ENCODE measurements around the gene CTU2. TPM values are rescaled to one million over a fixed set of nuclear protein-coding genes. Genes with fewer than 3 reads are reported as not detected.

CTU2 gene
- total RNA-seq, 2 donors from 2014 or later = 7.8 to 23.1 TPM

GRCh38 chr16:88703486-88704309 is 2.6 kb upstream of the CTU2 start:
- peak overlapping the region; percentile 54 to 68 for H3K9ac ChIP-seq (ENCODE audit: low read depth in 2 of 2, low read length in 2 of 2)
- H3K4me1 ChIP-seq = peaks cover 14% of the 10 kb centered on the region
- H3K9me3 ChIP-seq = no peaks in the 10 kb centered on the region
- intact Hi-C loops (cut with DNase I) = no loop called here
- H3K27ac ChIP-seq = peak overlapping the region; percentile 59
- peak overlapping the region; percentile 17 for H3K4me3 ChIP-seq
- no peaks in the 10 kb centered on the region for H3K36me3 ChIP-seq
- TF ChIP-seq CTCF (IDR thresholded peaks at IDR 0.05) = no peak
- DNase-seq = no peak
- no peaks in the 10 kb centered on the region for H3K27me3 ChIP-seq

GRCh38 chr16:88705076-88705684 is 1.1 kb upstream of the CTU2 start:
- TF ChIP-seq CTCF (IDR thresholded peaks at IDR 0.05) = no peak

GRCh38 chr16:88705801-88706228 is 488 bp upstream of the CTU2 start:
- Histone ChIP-seq H3K9ac (ENCODE audit: low read depth in 2 of 2, low read length in 2 of 2) (peak overlapping the region; percentile 69 to 87), H3K9me3 (no peaks in the 10 kb centered on the region), H3K27ac (peak overlapping the region; percentile 59), H3K4me3 (peak overlapping the region; percentile 99), H3K36me3 (no peaks in the 10 kb centered on the region), H3K27me3 (no peaks in the 10 kb centered on the region), H3K4me1 (peaks cover 14% of the 10 kb centered on the region)
- no peak for DNase-seq
- no peak for TF ChIP-seq CTCF (IDR thresholded peaks at IDR 0.05)
- intact Hi-C loops (cut with DNase I) = no loop called here

More at GRCh38 chr16:88705076-88705684, 1.1 kb upstream of the CTU2 start:
- Histone ChIP-seq H3K27ac (peak overlapping the region; percentile 59), H3K4me1 (peaks cover 14% of the 10 kb centered on the region), H3K27me3 (no peaks in the 10 kb centered on the region), H3K36me3 (no peaks in the 10 kb centered on the region), H3K4me3 (peak overlapping the region; percentile 99), H3K9ac (ENCODE audit: low read depth in 2 of 2, low read length in 2 of 2) (peak overlapping the region; percentile 69 to 87), H3K9me3 (no peaks in the 10 kb centered on the region)
- DNase-seq = no peak
- intact Hi-C loops (cut with DNase I) = no loop called here

GRCh38 chr16:88706965-88707826 is 893 bp downstream of the CTU2 start:
- TF ChIP-seq CTCF (IDR thresholded peaks at IDR 0.05) = no peak
- H3K36me3 ChIP-seq = no peaks in the 10 kb centered on the region
- H3K9ac ChIP-seq (ENCODE audit: low read depth in 2 of 2, low read length in 2 of 2) = peak overlapping the region; percentile 71 to 92
- H3K27ac ChIP-seq = no peak overlapping the region
- intact Hi-C loops (cut with DNase I) = no loop called here
- H3K27me3 ChIP-seq = no peaks in the 10 kb centered on the region
- no peak for DNase-seq
- H3K4me3 ChIP-seq = peak overlapping the region; percentile 99
- peaks cover 14% of the 10 kb centered on the region for H3K4me1 ChIP-seq
- H3K9me3 ChIP-seq = no peaks in the 10 kb centered on the region

- peaks cover 9% of the 10 kb centered on the region for H3K4me1 ChIP-seq
- no peak for DNase-seq
- H3K9me3 ChIP-seq = no peaks in the 10 kb centered on the region
- H3K27ac ChIP-seq = no peak overlapping the region
- H3K9ac ChIP-seq (ENCODE audit: low read depth in 2 of 2, low read length in 2 of 2) = no peak overlapping the region
- H3K27me3 ChIP-seq = no peaks in the 10 kb centered on the region
- intact Hi-C loops (cut with DNase I) = no loop called here
- H3K4me3 ChIP-seq = no peak overlapping the region
- no peak for TF ChIP-seq CTCF (IDR thresholded peaks at IDR 0.05)
- H3K36me3 ChIP-seq = peaks cover 13% of the 10 kb centered on the region
These were observed 4.3 kb downstream of the CTU2 start for GRCh38 chr16:88710556-88710955.
